ENCODE data around the gene SUMO1. TPM values are rescaled to one million over a fixed set of nuclear protein-coding genes. Genes with fewer than 3 reads are reported as not detected.
"Not testable (repeated sequence)": the region's sequence is repeated elsewhere in the genome, so short reads cannot be mapped to it uniquely, and the experiment has no call there.

The SUMO1 gene
- total and polyA plus RNA-seq, 2 of the 4 experiments (the other 2 are of a cell fraction) = 72.3 to 90.0 TPM

- Histone ChIP-seq H2BK5ac (ENCODE audit: low read depth, low read length, poor library complexity, severe bottlenecking) (peak overlapping the region; percentile 78), H3K27ac (ENCODE audit: insufficient read depth, low read length) (peak overlapping the region; percentile 5; the same call in 1 of the 2 replicates), H3K79me1 (ENCODE audit: low read depth in 1 of 2, low read length in 2 of 2) (peaks cover 14 to 47% of the 10 kb centered on the region in 2 experiments), H2BK120ac (ENCODE audit: low read depth, low read length) (0 out of 2 replicates have a peak overlapping the region, but pooled peaks have one; percentile 27), H3K36me3 (ENCODE audit: control insufficient read depth, insufficient read depth, low read length) (peaks cover 16% of the 10 kb centered on the region), H4K20me1 (ENCODE audit: insufficient read depth, low read length) (peaks cover 67% of the 10 kb centered on the region)
- peak; percentile 69 for TF ChIP-seq CEBPB (IDR thresholded peaks at IDR 0.05; ENCODE audit: low read depth, low read length)
- H3K9ac ChIP-seq (ENCODE audit: low read depth, low read length); H3K27me3 ChIP-seq (ENCODE audit: control insufficient read depth, insufficient read depth, low read length); H3K18ac ChIP-seq (ENCODE audit: low read depth, low read length); H3K56ac ChIP-seq (ENCODE audit: extremely low read depth, insufficient read depth, low read length); BruUV-seq (replicated peaks); H3K4me1 ChIP-seq (ENCODE audit: control insufficient read depth, insufficient read depth, low read length); CTCF ChIA-PET; H2BK20ac ChIP-seq (ENCODE audit: low read depth, low read length); dilution Hi-C loops (cut with HindIII; ENCODE audit: low sequenced_read_pairs, unreplicated experiment); H2AK9ac ChIP-seq (replicated peaks; ENCODE audit: low read depth, low read length, poor library complexity); H3K4ac ChIP-seq (ENCODE audit: low read depth, low read length); H4K5ac ChIP-seq (ENCODE audit: low read depth, low read length); H3K9me3 ChIP-seq (ENCODE audit: control insufficient read depth, insufficient read depth, low read length); H3K4me3 ChIP-seq (ENCODE audit: insufficient read depth, low read depth, low read length); intact Hi-C loops (cut with micrococcal nuclease); in situ Hi-C loops (cut with MboI; ENCODE audit: low sequenced_read_pairs); POLR2A ChIA-PET (ENCODE audit: unreplicated experiment); H2AK5ac ChIP-seq (ENCODE audit: low read depth, low read length); H3K14ac ChIP-seq (replicated peaks; ENCODE audit: low read depth, low read length); H3K4me2 ChIP-seq (ENCODE audit: low read depth, low read length); H2AFZ ChIP-seq (replicated peaks; ENCODE audit: low read length, poor library complexity); H3K9me1 ChIP-seq (ENCODE audit: insufficient read depth, low read length); H2BK15ac ChIP-seq (ENCODE audit: low read depth, low read length); H3K23ac ChIP-seq (ENCODE audit: low read depth, low read length); H4K8ac ChIP-seq (ENCODE audit: low read depth in 2 of 2, low read length in 2 of 2); H4K91ac ChIP-seq (ENCODE audit: insufficient read depth, low read depth, low read length): not testable (repeated sequence)
- peak; percentile 33; the same call in 1 of the 2 replicates for ATAC-seq (ENCODE audit: low read depth)
- peak; percentile 90 for DNase-seq
- 73% methylated on average over 4 of the region's 11 CpGs; no CpG with 5 or more reads in 1 of the 2 experiments for WGBS, 2 experiments (ENCODE audit: extremely low coverage in 2 of 2, insufficient read length in 1 of 2)
These were observed 37.8 kb upstream of the SUMO1 start for GRCh38 chr2:202276078-202276720.

All from IMR-90 (cell line).